IMR-90 (cell line): ENCODE measurements around the gene C1orf116.

ENCODE experiments used
- CTCF ChIP-seq: conservative IDR thresholded peaks from 2 replicates; pipeline ENCODE4 v1.5.1; 2012; ENCODE audit warnings: mild to moderate bottlenecking, low read depth, low read length, improper control_type of control experiment
- MAZ ChIP-seq: IDR thresholded peaks from 2 replicates; pipeline ENCODE4 v1.6.1; 2012; ENCODE audit warnings: low read depth, mild to moderate bottlenecking, low read length, improper control_type of control experiment, moderate library complexity, borderline replicate concordance
- MXI1 ChIP-seq: IDR thresholded peaks from 2 replicates; pipeline ENCODE4 v1.6.1; 2012; ENCODE audit warnings: low read depth, mild to moderate bottlenecking, low read length, moderate library complexity, borderline replicate concordance
- POLR2A ChIP-seq: IDR thresholded peaks from 2 replicates; pipeline ENCODE4 v1.6.1; 2012; ENCODE audit warnings: mild to moderate bottlenecking, low read depth, low read length
- RAD21 ChIP-seq: IDR thresholded peaks from 2 replicates; pipeline ENCODE4 v1.6.1; 2012; ENCODE audit warnings: low read length, improper control_type of control experiment
- SMC3 ChIP-seq: fragments of 150-350 bp; IDR thresholded peaks from 2 replicates; pipeline ENCODE4 v1.6.1; 2016; ENCODE audit warnings: low read depth, mild to moderate bottlenecking, antibody characterized with exemption, low read length, moderate library complexity
- TF ChIP-seq, protein P1 (sequence below): fragments of 150-350 bp; IDR thresholded peaks from 2 replicates; pipeline ENCODE4 v1.6.1; 2017; ENCODE audit warnings: mild to moderate bottlenecking, antibody characterized with exemption, low read length, low read depth

GRCh38 chr1:207007352-207008033 is 25.1 kb downstream of the C1orf116 start:
- no peak for TF ChIP-seq POLR2A
- no peak for TF ChIP-seq CTCF
- no peak for TF ChIP-seq SMC3
- TF ChIP-seq, protein P1, sequence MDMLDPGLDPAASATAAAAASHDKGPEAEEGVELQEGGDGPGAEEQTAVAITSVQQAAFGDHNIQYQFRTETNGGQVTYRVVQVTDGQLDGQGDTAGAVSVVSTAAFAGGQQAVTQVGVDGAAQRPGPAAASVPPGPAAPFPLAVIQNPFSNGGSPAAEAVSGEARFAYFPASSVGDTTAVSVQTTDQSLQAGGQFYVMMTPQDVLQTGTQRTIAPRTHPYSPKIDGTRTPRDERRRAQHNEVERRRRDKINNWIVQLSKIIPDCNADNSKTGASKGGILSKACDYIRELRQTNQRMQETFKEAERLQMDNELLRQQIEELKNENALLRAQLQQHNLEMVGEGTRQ: no peak
- no peak for TF ChIP-seq MXI1
- TF ChIP-seq RAD21: no peak
- TF ChIP-seq MAZ: no peak
